ENCODE results near the gene PARD3. TPM values are rescaled to one million over a fixed set of nuclear protein-coding genes. Genes with fewer than 3 reads are reported as not detected.

Gene PARD3
- total RNA-seq, 1 experiment from 2014 or later = 154 TPM

DNA sequence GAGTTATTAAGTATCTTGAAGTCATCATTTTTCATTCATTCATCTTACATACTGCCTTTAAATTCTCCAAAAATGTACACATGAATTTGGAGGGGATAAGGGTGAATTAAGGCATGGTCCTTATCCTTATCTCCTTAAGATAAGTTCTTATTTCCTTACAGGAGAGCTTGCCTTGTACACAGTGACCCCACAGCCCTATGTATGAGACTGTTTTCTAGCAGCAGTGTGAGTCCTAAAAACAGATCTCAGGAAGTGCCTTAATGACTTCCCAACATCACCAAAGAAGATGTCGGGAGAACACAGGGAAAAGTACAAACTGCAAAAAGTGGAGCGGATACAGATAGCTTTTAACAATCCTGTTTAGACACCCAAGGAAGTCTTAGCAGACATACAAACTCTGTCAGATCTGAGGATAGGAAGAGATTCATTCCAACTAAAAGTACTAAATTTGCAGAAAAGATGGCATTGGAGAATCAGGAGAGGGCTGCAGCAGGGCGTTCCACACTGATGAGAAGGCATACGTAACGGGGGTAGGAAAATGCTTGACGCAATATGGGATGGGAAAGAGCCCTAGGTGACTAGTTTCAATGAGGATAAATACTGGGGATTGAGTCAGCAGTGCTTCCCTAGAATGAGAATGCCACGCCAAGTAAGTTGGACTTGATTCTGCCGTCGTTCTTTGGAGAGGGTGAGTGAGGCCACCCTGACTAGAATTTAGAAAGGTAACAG is 570.2 kb downstream of the PARD3 start:
- Histone ChIP-seq H3K79me2 (ENCODE audit: low read length) (no peaks in the 10 kb centered on the region), H3K27me3 (ENCODE audit: low read length) (no peaks in the 10 kb centered on the region), H3K4me2 (ENCODE audit: low read length) (no peak overlapping the region), H3K9me2 (replicated peaks; ENCODE audit: low read length) (no peaks in the 10 kb centered on the region), H3K9ac (ENCODE audit: low read length) (no peak overlapping the region), H2AFZ (ENCODE audit: low read length) (no peak overlapping the region), H3K36me3 (ENCODE audit: low read depth, low read length) (no peaks in the 10 kb centered on the region), H4K20me1 (ENCODE audit: low read length) (no peaks in the 10 kb centered on the region), H3K4me1 (ENCODE audit: insufficient read depth, low read length) (no peaks in the 10 kb centered on the region), H3F3A (ENCODE audit: low read length, unreplicated experiment) (no peaks in the 10 kb centered on the region), H3K9me3 (ENCODE audit: low read length) (no peaks in the 10 kb centered on the region), H3K27ac (ENCODE audit: low read length) (no peak overlapping the region), H3K4me3 (ENCODE audit: low read length) (no peak overlapping the region)
- DNase-seq (no peak), ATAC-seq (no peak)
- intact Hi-C loops (cut with micrococcal nuclease) = no loop called here
- ChIA-PET CTCF (no interaction called here), POLR2A (ENCODE audit: unreplicated experiment) (no interaction called here)
- BruUV-seq (replicated peaks) = no TSS peak
- no peak for TF ChIP-seq EZH2phosphoT487 (IDR thresholded peaks at IDR 0.05; ENCODE audit: borderline replicate concordance, low read length)

DNA sequence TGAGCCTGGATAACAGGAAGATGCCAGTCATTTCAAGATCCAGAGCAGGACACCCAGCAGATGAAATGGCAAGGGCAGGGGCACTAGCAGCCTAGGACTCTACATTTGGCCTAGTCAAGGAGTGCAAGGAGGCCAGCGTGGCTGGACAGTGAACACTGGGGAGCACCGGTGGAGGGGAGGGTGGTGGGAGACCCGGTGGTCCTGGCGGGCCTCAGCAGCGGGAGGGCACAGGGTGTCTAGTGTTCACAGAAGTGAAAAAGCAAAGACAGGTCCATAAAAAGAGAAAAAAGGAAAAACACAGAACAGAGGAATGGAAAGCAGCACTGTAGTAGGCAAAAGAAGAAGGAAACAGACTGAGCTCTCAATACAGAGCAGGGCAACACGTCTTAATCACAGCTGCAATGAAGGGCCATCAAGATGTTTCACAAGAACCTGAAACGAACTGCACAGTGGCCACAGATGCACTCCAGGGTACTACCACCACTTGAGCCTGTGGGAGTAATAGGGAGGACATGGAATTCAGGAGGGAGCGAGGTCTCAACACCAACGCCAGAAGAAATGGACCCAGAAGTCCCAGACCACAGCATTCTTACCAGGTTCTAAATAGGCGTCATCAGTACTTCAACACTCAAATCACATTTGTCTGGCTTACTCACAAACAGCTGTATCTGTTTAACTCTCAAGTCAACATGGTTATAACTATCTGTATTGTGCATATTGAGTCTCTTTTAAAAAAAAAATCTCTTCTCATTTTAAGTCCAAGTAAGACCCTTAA is 573.7 kb downstream of the PARD3 start:
- no peak for ATAC-seq
- H3F3A ChIP-seq (ENCODE audit: low read length, unreplicated experiment) = no peaks in the 10 kb centered on the region
- no peaks in the 10 kb centered on the region for H4K20me1 ChIP-seq (ENCODE audit: low read length)
- H3K4me1 ChIP-seq (ENCODE audit: insufficient read depth, low read length) = no peaks in the 10 kb centered on the region
- H3K4me3 ChIP-seq (ENCODE audit: low read length) = no peak overlapping the region
- H3K27ac ChIP-seq (ENCODE audit: low read length) = no peak overlapping the region
- DNase-seq = no peak
- no peaks in the 10 kb centered on the region for H3K9me3 ChIP-seq (ENCODE audit: low read length)
- no peak overlapping the region for H2AFZ ChIP-seq (ENCODE audit: low read length)
- BruUV-seq (replicated peaks) = no TSS peak
- CTCF ChIA-PET = interaction anchor here (0.6 kb wide), 1 partner anchor 78 kb away, joined by 3 read pairs; no protein-coding TSS in a partner anchor
- POLR2A ChIA-PET (ENCODE audit: unreplicated experiment) = no interaction called here
- H3K27me3 ChIP-seq (ENCODE audit: low read length) = no peaks in the 10 kb centered on the region
- TF ChIP-seq, protein P1, sequence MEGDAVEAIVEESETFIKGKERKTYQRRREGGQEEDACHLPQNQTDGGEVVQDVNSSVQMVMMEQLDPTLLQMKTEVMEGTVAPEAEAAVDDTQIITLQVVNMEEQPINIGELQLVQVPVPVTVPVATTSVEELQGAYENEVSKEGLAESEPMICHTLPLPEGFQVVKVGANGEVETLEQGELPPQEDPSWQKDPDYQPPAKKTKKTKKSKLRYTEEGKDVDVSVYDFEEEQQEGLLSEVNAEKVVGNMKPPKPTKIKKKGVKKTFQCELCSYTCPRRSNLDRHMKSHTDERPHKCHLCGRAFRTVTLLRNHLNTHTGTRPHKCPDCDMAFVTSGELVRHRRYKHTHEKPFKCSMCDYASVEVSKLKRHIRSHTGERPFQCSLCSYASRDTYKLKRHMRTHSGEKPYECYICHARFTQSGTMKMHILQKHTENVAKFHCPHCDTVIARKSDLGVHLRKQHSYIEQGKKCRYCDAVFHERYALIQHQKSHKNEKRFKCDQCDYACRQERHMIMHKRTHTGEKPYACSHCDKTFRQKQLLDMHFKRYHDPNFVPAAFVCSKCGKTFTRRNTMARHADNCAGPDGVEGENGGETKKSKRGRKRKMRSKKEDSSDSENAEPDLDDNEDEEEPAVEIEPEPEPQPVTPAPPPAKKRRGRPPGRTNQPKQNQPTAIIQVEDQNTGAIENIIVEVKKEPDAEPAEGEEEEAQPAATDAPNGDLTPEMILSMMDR (conservative IDR thresholded peaks at IDR 0.05; ENCODE audit: low read depth, low read length) = no peak
- TF ChIP-seq EZH2 (IDR thresholded peaks at IDR 0.05; ENCODE audit: low read length, unreplicated experiment) = no peak
- TF ChIP-seq EZH2phosphoT487 (IDR thresholded peaks at IDR 0.05; ENCODE audit: borderline replicate concordance, low read length) = no peak
- H3K79me2 ChIP-seq (ENCODE audit: low read length) = no peaks in the 10 kb centered on the region
- no peaks in the 10 kb centered on the region for H3K9me2 ChIP-seq (replicated peaks; ENCODE audit: low read length)
- intact Hi-C loops (cut with micrococcal nuclease) = no loop called here
- H3K4me2 ChIP-seq (ENCODE audit: low read length) = no peak overlapping the region
- no peak overlapping the region for H3K9ac ChIP-seq (ENCODE audit: low read length)
- H3K36me3 ChIP-seq (ENCODE audit: low read depth, low read length) = no peaks in the 10 kb centered on the region

DNA sequence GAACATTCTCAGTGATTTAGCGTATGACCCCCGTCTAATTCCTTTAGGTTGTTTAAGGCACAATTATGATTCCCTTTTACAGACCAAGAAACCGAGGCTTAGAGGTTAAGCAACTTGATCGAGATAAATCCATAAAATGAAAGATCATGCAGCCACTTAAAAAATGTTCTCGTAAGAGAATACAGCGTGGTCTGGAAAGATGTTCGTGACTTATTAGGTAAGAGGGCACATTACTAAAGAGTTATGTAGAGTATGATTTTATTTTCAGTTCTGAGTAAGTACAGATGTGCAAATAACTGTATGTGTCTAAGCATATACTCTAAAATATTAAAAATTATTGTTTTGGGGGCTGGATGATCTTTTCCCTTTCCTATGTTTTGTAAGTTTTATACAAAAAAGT is 575.1 kb downstream of the PARD3 start:
- intact Hi-C loops (cut with micrococcal nuclease) = no loop called here
- H3K4me3 ChIP-seq (ENCODE audit: low read length) = no peak overlapping the region
- no peaks in the 10 kb centered on the region for H4K20me1 ChIP-seq (ENCODE audit: low read length)
- no peaks in the 10 kb centered on the region for H3K27me3 ChIP-seq (ENCODE audit: low read length)
- H2AFZ ChIP-seq (ENCODE audit: low read length) = no peak overlapping the region
- no peaks in the 10 kb centered on the region for H3K36me3 ChIP-seq (ENCODE audit: low read depth, low read length)
- H3K4me2 ChIP-seq (ENCODE audit: low read length) = no peak overlapping the region
- H3F3A ChIP-seq (ENCODE audit: low read length, unreplicated experiment) = peaks cover 2% of the 10 kb centered on the region
- ATAC-seq (no peak), DNase-seq (no peak)
- no peaks in the 10 kb centered on the region for H3K9me2 ChIP-seq (replicated peaks; ENCODE audit: low read length)
- no peaks in the 10 kb centered on the region for H3K79me2 ChIP-seq (ENCODE audit: low read length)
- BruUV-seq (replicated peaks) = no TSS peak
- no peak overlapping the region for H3K27ac ChIP-seq (ENCODE audit: low read length)
- peaks cover 12% of the 10 kb centered on the region for H3K4me1 ChIP-seq (ENCODE audit: insufficient read depth, low read length)
- TF ChIP-seq EZH2phosphoT487 (IDR thresholded peaks at IDR 0.05; ENCODE audit: borderline replicate concordance, low read length) (no peak), EZH2 (IDR thresholded peaks at IDR 0.05; ENCODE audit: low read length, unreplicated experiment) (no peak)
- TF ChIP-seq, protein P1 (conservative IDR thresholded peaks at IDR 0.05; ENCODE audit: low read depth, low read length) = no peak
- CTCF ChIA-PET = no interaction called here
- no peaks in the 10 kb centered on the region for H3K9me3 ChIP-seq (ENCODE audit: low read length)
- POLR2A ChIA-PET (ENCODE audit: unreplicated experiment) = no interaction called here
- no peak overlapping the region for H3K9ac ChIP-seq (ENCODE audit: low read length)
